Fibroblast of lung (primary cell): ENCODE results near the gene MFAP4.

Experiments
- CTCF ChIP-seq, 2 donors: IDR thresholded peaks in 1 of 2; conservative IDR thresholded peaks in 1 of 2; 1 replicate in 1 of 2; 2 replicates in 1 of 2; pipeline ENCODE4 v1.5.1; 2011 to 2012; ENCODE audit warnings: low read length in 2 of 2, control low read depth in 1 of 2, inconsistent platforms in 1 of 2, low read depth in 1 of 2, mild to moderate bottlenecking in 1 of 2
- EZH2 ChIP-seq: IDR thresholded peaks from 2 replicates; pipeline ENCODE4 v1.5.1; 2012; ENCODE audit warnings: low read length, control low read depth, mild to moderate bottlenecking; ENCODE audit errors: missing control alignments

GRCh38 chr17:19372011-19372370, 15.0 kb downstream of the MFAP4 start:
- TF ChIP-seq CTCF (conservative IDR thresholded peaks at IDR 0.05 in 1 of 2, IDR thresholded peaks at IDR 0.05 in 1 of 2; ENCODE audit: low read depth in 1 of 2, low read length in 2 of 2) (no peak), EZH2 (no peak)
